ENCODE data around the gene DNPEP. TPM values are rescaled to one million over a fixed set of nuclear protein-coding genes. Genes with fewer than 3 reads are reported as not detected.
"Not testable (repeated sequence)": the region's sequence is repeated elsewhere in the genome, so short reads cannot be mapped to it uniquely, and the experiment has no call there.

Gene DNPEP
- total RNA-seq, 1 experiment from 2014 or later, result 81.7 TPM

DNA sequence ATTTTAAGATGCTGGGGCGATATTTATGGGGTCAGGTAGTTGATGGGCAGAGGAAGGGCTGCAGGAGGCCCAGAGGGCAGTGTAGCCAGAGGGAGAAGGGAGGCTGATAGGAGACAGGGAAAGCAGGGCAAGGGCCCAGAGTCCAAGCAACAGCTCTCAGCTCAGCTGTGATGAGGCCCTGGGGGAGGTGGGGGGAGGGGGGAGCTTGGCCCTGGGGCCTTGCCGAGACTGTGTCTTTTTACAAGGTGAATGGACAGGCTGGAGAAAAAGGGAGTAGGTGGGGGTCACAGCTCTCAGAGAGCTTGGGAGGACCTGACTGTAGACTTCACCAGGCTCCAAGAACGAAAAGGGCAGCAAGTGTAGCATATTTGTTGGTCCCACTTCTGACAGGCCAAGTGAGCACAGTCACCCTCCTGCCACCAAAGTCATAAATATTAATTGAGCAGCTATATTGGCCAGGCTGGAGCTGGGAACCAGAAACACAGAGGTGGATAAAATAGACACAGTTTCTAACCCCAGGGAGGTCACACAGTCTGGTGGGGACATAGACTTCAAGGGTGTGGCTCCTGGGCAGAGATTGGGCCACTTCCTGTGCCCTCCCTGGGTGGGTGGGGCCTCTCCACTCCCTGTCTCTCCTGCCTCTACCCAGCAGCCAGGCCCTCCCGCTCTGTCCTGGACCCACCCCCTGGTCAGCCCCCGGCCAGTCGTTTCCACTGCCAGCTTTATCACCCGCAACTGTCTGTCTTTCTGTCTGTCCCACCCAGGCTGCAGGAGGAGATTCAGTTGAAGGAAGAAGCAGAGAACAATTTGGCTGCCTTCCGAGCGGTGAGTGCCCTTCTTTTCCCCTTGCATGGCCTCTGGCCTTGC, 31.9 kb upstream of the DNPEP start:
- peak; percentile 64 for DNase-seq (ENCODE audit: low spot score)

DNA sequence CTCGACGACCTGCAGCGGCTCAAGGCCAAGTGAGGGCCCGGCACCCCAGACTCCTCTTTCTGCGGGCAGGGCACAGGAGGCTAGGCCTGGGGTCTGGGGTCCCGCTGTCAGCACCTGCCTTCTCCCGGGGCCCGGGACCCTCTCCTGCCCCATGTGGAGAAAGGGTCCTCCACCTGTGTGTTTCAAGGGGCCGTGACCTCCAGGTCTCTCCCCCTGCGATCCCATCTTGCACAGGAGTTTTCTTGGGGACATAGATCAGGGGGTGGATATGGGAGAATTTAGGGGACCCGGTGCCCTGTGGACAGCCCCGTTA, 31.3 kb upstream of the DNPEP start:
- no peak for DNase-seq (ENCODE audit: low spot score)

DNA sequence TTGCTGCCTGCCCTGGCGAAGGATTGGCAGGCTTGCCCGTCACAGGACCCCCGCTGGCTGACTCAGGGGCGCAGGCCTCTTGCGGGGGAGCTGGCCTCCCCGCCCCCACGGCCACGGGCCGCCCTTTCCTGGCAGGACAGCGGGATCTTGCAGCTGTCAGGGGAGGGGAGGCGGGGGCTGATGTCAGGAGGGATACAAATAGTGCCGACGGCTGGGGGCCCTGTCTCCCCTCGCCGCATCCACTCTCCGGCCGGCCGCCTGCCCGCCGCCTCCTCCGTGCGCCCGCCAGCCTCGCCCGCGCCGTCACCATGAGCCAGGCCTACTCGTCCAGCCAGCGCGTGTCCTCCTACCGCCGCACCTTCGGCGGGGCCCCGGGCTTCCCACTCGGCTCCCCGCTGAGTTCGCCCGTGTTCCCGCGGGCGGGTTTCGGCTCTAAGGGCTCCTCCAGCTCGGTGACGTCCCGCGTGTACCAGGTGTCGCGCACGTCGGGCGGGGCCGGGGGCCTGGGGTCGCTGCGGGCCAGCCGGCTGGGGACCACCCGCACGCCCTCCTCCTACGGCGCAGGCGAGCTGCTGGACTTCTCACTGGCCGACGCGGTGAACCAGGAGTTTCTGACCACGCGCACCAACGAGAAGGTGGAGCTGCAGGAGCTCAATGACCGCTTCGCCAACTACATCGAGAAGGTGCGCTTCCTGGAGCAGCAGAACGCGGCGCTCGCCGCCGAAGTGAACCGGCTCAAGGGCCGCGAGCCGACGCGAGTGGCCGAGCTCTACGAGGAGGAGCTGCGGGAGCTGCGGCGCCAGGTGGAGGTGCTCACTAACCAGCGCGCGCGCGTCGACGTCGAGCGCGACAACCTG, 30.7 kb upstream of the DNPEP start, which contains the start of gene DES:
TSS of gene DES (plus strand) at position 223 of the 857 bp plus-strand sequence. CDS start at position 309, 86 bp downstream.
- no peak for DNase-seq (ENCODE audit: low spot score)

DNA sequence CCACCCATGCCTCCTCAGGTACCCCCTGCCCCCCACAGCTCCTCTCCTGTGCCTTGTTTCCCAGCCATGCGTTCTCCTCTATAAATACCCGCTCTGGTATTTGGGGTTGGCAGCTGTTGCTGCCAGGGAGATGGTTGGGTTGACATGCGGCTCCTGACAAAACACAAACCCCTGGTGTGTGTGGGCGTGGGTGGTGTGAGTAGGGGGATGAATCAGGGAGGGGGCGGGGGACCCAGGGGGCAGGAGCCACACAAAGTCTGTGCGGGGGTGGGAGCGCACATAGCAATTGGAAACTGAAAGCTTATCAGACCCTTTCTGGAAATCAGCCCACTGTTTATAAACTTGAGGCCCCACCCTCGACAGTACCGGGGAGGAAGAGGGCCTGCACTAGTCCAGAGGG, 29.7 kb upstream of the DNPEP start:
- DNase-seq (ENCODE audit: low spot score), result no peak

DNA sequence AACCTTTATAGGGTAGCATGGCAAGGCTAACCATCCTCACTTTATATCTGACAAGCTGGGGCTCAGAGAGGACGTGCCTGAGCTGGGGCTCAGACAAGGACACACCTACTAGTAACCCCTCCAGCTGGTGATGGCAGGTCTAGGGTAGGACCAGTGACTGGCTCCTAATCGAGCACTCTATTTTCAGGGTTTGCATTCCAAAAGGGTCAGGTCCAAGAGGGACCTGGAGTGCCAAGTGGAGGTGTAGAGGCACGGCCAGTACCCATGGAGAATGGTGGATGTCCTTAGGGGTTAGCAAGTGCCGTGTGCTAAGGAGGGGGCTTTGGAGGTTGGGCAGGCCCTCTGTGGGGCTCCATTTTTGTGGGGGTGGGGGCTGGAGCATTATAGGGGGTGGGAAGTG, 29.2 kb upstream of the DNPEP start:
- DNase-seq (ENCODE audit: low spot score), result no peak

DNA sequence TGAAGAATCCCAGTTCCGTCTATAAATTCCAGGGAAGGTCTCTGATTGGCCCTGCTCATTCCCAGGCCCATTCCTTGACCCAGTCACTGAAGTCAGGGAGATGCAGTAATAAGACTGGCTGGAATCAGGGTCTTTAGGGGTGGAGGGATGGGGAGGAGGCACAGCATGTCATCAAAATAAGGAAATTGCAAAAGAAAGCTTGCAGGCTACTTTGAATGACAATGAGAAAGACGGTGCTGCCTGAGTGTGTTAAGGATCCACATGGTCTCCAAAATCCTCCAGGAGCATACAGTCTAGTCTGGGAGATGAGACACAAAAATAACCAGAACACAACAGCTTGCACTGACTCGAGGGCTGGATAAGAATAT, 28.5 kb upstream of the DNPEP start:
- no peak for DNase-seq (ENCODE audit: low spot score)

DNA sequence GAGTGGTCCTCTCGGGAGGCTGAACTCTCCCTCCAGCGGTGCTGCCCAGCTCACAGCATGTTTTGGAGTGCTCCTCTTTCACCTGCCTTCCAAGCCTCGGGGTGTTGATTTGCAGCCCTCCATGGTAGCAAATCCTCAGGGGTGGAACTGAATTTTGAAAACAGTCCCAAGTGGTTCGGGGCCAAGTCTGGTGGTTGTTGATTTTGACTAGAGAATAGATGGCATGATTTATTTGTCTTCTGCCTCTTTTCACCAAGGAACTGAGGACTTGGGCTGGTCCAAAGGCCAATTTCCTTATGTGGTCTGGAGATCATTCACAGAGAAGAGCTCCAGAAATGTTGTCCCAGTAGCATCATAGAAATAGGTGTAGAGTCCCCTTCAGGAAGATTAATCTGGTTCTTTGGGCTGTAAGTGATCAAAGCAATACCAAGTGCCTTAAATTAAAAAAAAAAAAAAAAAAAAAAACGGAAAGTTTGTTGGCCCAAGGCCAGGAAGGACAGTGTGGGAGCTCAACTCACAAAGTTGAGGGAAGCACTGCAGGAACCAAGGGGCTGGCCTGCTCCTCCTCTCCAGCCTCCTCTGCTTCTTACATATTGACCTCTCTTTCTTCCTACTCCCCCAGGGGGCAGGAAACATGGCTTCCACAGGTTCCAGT, 28.0 kb upstream of the DNPEP start:
- no peak for DNase-seq (ENCODE audit: low spot score)

DNA sequence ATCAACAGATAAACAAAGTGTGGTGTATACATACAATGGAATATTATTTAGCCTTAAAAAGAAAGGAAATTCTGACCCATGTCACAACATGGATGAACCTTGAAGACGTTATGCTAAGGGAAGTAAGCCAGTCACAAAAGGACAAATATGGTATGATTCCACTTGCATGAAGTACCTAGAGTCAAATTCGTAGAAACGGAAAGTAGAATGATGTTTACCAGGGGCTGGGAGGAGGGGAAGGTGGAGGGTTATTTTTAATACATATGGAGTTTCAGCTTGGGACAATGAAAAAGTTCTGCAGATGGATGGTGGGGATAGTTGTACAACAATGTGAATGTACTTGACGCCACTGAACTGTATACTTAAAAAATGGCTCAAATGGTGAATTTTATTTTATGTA, 27.1 kb upstream of the DNPEP start:
- DNase-seq (ENCODE audit: low spot score), result no peak

DNA sequence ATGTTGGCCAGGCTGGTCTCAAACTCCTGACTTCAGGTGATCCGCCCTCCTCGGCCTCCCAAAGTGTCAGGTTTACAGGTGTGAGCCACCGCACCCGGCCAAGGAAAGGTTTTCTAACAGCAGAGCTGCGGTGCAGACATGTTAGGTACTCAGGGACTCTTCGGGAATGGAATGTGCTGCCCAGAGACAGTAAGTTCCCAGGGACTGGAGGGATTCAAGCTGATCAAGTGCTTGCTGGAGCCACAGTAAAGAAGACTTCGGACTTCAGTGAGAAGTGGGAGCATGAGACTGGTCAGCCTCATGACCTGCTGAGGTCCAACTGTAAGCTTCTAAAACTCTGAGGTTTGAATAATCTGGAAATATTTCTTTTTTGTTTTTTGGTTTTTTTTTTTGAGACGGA, 22.7 kb upstream of the DNPEP start:
- DNase-seq (ENCODE audit: low spot score), result no peak

DNA sequence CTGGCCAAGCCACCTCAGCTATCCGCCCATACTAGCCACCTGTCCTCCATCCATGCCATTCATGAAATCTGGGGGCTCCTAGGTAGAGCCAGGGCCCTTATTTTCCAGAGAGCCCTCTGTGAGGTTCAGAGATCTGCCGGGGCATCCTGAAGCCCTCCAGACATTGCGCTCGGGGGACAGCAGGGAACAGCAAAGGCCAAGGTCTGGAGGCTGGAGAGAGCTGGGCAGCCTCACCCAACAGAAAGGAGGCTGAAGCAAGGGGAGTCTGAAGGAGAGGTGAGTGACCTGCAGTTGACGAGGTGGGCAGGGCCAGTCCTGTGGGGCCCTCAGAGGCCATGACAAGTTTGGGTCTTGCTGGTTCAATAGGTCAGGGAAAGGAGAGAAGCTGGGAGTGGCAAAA, 21.9 kb upstream of the DNPEP start:
- no peak for DNase-seq (ENCODE audit: low spot score)

DNA sequence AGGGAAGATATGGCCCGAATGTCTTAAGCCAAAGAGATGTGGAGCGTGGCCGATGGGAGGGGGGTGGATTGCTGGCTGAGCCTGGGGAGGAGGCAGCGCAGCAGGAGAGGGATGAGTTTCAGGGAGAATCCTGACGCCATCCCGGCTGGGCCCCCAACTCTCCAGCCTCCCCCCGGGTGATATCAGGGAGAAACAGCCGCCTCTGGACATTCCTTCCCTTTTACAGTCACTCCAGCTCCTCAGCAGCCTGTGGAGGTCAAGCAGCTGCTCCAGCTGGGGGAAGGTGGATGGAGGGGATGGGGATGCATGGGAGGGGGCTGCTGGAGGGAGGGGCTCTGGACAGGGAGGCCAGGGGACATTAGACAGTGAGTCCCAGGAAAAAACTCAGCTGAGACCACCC, 20.9 kb upstream of the DNPEP start:
- DNase-seq (ENCODE audit: low spot score), result no peak

DNA sequence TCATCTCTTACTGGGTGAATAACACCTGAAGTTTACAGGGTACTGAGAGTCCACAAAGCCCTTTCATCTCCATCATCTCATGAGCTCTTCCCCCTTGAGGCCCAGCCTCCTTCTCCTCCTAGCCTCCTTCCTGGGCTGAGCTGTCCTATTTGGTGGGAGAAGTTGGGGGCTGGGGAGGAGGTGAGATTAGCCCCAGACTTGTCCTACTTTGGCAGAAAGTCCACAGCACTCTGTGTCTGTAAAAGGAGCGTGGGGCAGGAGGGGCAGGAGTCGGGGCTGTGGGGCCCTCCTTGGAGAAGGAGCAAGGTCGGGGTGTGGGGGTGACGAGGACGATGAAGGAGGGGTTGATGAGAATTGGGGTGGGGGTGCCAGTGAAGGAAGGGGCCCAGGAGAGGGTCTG, 20.5 kb upstream of the DNPEP start:
- no peak for DNase-seq (ENCODE audit: low spot score)

DNA sequence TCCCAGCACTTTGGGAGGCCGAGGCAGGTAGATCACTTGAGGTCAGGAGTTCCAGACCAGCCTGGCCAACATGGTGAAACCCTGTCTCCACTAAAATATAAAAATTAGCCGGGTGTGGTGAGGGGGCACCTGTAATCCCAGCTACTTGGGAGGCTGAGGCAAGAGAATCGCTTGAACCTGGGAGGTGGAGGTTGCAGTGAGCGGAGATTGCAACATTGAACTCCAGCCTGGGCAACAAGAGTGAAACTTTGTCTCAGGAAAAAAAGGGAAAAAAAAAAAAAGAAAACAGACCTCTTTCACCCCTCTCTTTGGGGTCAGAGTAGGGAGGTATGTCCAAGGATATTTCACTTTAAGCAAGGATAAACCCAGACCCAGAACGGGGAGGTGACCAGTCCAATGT, 19.6 kb upstream of the DNPEP start:
- DNase-seq (ENCODE audit: low spot score), result not testable (repeated sequence)

DNA sequence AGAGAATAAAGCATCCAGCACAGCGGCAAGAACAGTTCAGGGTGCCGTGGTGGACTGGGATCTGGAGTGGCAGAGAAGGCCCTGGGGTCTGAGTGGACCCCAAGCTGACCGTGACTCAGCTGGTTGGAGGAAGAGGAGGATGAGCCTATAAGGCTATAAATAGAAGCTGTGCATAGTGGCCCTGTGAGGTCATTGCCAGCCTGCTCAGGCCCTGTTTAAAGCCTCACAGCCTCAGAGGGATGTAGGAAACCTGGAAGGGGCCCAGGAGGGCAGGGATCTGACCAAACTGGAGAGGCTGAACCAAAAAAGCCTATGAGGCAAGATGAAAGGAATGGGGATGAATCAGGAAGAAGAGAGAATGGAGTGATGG, 19.1 kb upstream of the DNPEP start:
- DNase-seq (ENCODE audit: low spot score), result peak; percentile 97

DNA sequence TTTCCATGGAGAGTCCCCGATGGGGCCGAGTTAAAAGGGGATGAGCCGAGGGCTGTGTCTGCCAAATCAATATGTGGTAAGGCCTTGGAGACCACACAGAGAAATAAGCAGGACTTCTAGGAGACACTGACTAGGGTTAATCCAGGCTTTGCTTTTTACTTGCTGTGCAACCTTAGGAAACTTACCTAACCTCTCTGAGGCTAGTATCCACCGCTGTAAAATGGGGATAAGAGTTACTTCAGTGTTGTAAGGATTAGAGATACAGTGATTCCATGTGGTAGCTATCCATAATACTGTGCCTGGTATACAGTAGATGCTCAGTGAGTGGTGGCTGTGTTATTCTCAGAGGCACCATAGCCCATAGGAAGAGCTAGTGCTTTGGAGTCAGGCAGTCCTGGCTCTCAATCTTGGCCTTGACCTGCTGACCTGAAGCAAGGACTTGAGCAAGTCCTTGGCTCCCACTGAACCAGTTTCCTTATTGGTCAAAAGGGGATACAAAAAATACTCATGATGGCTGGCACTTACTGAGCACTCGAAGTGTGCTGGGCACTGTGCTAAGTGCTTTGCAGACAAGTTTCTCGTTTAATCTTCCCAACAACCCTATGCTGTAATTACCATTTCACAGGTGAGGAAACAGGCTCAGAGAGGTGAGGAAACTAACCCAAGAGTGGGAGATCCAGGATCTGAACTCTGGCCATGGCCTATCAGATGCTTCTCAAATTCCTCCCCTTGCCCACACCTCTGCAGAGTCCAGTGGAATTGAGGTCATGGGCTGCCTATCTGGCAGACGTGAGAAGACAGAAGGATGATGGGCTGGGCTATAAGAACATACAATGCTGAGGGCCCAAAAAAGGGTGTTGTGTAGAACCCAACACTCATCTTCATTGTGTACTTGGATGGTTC, 18.5 kb upstream of the DNPEP start:
- DNase-seq (ENCODE audit: low spot score), result no peak

DNA sequence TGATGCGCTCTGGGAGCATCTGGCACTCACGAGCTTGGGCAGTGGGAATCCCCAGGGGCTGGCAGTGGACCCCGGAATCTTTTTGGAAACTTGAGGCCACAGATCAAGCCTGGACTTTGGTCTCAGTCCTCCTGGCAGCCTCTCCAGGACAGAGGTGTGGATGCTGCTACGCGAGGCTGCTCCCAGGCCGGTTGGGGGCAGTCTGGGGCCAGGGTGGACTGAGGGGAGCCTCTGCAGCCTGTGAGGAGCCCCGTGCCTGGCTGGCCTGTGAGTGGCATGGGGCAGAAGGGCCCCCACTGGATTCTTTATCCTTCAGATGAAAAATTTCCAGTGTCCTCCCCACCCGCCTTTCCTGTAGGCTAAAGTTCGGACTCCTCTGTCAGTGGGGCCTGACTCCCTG, 17.7 kb upstream of the DNPEP start:
- no peak for DNase-seq (ENCODE audit: low spot score)

DNA sequence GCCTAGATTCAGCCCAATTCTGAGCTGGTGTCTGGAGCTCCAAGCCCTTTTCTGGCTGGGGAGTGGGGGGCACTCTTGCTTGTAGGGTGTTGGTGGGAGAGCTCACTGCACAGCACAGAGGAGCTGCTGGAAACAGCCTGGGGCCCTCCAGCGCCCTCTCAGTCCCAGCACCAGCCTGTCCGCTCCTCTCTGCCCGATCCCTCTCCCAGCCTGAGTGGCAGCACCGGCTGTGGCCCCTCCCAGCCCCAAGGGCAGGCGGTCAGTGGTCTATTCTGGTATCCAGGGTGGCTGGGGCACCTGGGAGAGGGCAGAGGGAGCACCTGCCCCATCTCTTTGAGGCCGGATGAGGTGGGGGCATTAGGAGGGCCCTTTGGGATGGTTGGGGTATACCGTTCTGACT, 17.2 kb upstream of the DNPEP start:
- no peak for DNase-seq (ENCODE audit: low spot score)

DNA sequence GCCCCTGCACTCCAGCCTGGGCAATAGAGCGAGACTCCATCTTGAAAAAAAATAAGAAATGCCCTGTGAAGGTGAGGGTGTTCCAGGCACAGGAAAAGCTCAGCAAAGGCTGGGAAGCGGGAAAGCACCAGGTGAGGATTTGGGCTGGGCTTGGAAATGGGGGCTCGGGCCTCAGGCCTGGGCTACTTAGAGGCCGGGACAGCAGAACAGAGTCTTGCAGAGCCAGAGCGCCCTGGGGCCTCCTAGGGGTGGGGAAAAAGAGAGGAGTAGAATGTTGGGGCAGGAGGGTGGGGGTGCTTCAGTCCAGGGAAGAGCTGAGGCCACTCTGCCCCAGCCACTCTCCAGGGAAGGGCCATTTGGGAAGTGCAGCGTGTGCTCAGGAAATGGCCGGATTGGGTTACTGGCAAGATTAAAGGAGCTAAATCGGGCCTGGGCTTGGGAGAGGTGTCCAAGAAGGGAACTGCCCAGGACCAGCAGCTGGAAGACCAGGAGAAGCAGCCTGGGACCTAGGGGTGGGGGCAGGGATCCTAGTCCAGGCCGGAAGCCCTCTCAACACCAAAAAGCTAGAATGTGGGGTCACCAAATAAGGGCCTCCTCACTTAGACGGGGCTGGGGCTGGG, 16.7 kb upstream of the DNPEP start:
- DNase-seq (ENCODE audit: low spot score), result no peak

DNA sequence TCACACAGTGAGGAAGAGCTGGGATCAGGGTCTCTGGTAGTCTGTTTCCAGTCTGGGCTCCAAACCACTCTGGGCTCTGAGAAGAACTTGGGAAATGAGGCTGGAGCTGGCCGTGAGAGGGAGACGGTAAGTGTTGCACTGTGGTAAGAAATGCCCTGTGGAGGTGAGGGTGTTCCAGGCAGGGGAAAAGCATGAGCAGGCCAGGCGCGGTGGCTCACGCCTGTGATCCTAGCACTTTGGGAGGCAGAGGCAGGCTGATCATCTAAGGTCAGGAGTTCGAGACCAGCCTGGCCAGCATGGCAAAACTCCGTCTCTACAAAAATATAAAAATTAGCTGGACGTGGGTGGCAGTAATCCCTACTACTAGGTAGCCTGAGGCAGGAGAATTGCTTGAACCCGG, 16.1 kb upstream of the DNPEP start:
- no peak for DNase-seq (ENCODE audit: low spot score)

DNA sequence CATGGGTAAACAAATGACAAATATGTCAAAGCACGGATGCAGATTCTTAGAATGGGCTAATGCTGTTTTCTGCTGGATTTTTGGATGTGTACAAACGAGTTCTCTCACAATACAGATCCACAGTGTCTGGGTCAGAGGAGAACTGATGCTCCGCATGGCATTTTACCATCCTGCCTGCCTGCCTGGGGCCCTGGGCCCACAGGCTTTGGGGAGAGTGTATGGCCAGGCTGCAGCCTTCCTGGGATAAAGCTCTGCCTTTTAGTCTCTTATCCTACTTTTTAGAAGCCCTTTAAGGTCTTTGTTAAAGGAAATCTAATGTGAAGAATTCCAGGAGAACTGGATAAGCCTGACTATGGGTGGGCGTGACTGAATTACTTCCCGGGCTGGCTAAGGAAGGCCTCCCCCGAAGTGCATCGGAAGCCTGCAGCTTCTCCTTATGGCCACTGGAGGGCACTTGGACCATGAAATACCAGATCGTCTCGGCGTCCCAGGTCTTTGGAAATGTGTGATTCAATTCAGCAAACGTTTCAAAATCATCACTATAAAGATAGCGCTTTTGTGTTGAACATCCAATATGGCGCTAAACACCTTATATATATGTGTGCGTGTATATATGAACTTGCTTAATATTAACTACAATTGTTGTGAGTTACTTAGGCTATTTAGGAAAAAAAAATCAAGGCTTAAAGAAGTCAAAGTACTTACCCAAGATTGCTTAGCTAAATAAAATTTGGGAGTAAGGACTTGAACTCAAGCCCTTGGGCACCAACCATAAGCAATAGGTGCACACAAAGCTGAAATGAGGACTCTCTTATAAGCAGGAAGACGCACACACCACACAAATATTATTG, 15.2 kb upstream of the DNPEP start:
- peak; percentile 83 for DNase-seq (ENCODE audit: low spot score)

All from A172 (cell line).